Hepatic stellate cell (primary cell): ENCODE data around the gene C12orf75.
A peak's percentile ranks its signal among the peaks of the same experiment; 100 is the strongest.
"Not testable (repeated sequence)": the region's sequence is repeated elsewhere in the genome, so short reads cannot be mapped to it uniquely, and the experiment has no call there.

Source experiments
- DNase-seq: peaks from one replicate; pipeline ENCODE4 v3.0.0; 2011; ENCODE audit warnings: low spot score

C12orf75 gene

GRCh38 chr12:105336411-105336810, 5.9 kb downstream of the C12orf75 start:
- DNase-seq, result no peak

- DNase-seq, result no peak
Measured at GRCh38 chr12:105337391-105337790, 6.9 kb downstream of the C12orf75 start.

DNA sequence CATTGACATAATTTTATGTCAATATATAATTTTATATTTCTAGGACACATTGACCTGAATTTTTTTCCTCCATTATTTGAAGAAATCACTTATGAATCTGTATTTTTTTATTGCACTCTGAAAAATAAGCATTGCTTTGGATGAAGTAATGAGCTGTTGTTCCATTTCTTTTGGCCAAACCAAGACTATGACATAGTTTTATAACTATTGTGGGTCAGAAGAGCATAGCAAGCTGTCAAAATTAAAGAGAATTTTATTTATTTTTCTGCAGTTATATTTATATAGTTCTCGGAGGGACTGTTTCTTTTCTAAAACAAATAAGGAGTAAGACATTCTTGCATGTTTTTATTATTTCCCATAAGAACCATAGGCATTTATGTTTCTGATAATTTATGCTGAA, 8.5 kb downstream of the C12orf75 start:
- no peak for DNase-seq

- DNase-seq, result no peak
Measured at GRCh38 chr12:105341010-105341409, 10.5 kb downstream of the C12orf75 start.

- DNase-seq, result not testable (repeated sequence)
Measured at GRCh38 chr12:105341620-105342019, 11.1 kb downstream of the C12orf75 start.

- no peak for DNase-seq
Measured at GRCh38 chr12:105342464-105342863, 12.0 kb downstream of the C12orf75 start.

DNA sequence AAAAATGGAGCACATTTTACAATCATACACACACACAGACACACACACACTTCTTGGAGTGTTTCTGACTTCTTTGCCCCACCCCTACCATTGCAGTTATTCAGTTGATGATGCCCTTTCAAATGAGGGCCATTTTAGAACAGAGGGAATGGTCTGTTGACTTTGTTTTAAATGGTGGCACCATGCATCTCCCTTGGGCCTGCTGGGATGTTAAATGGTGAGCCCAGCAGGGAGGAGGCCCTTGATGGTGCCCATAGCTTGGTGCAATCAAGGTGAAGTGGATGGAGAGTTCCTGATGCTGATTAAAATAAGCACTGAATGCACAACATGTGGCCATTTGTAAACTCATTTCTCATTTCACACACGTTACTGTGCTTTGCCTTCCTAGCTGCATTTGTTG, 13.3 kb downstream of the C12orf75 start:
- DNase-seq, result no peak

- DNase-seq, result no peak
Measured at GRCh38 chr12:105347499-105347898, 17.0 kb downstream of the C12orf75 start.

DNA sequence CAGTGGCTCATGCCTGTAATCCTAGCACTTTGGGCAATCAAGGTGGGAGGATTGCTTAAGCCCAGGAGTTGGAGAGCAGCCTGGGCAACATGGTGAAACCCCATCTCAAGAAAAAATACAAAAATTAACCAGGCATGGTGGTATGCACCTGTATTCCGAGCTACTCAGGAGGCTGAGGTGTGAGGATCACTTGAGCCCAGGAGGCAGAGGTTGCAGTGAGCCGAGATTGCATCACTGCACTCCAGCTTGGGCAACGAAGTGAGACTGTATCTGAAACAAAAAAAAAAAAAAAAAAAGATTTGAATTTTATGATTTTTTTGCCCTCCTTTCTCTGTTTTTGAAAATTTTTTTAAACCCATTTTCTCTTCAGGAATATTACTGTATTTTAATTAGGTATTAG, 17.7 kb downstream of the C12orf75 start:
- DNase-seq, result no peak

- DNase-seq, result no peak
Measured at GRCh38 chr12:105348561-105348960, 18.1 kb downstream of the C12orf75 start.

- DNase-seq, result no peak
Measured at GRCh38 chr12:105349138-105349537, 18.6 kb downstream of the C12orf75 start.

DNA sequence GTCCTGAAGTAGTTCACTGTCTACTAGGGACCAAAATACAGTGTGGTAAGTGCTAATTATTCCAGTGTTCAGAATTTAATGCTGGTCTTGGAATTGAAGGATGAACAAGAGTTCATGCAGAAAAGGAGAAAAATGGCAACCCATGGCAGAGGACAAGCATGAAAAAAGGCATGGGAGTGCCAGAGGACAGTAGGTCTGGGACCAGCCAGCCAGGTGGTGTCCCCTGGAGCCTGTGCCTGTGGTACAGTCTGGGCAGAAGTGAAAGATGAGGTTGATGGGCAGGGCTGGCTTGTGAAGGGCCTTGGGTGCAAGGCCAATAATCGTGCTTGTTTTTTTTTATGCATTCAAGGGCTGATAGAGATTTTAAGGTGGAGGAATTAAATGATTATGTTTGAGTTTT, 21.0 kb downstream of the C12orf75 start:
- DNase-seq, result no peak

DNA sequence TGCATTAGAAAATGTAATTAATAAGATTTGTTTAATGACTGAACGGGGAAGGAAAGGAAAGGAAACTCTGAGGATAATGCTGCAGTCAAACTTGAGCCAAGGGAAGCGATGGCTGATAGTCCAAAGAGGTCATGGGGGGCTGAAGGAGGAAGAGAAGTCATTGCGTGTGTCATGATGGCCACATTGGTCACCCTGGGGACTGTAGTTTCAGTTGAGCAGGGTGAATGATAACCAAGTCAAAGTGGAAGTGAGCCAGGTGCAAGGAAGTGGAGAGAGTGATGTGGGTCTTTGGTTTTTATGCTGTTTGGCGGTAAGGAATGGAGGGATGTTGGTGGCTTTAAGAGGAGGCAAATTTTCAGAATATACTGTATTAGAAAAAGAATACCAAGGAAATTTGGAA, 21.6 kb downstream of the C12orf75 start:
- no peak for DNase-seq

DNA sequence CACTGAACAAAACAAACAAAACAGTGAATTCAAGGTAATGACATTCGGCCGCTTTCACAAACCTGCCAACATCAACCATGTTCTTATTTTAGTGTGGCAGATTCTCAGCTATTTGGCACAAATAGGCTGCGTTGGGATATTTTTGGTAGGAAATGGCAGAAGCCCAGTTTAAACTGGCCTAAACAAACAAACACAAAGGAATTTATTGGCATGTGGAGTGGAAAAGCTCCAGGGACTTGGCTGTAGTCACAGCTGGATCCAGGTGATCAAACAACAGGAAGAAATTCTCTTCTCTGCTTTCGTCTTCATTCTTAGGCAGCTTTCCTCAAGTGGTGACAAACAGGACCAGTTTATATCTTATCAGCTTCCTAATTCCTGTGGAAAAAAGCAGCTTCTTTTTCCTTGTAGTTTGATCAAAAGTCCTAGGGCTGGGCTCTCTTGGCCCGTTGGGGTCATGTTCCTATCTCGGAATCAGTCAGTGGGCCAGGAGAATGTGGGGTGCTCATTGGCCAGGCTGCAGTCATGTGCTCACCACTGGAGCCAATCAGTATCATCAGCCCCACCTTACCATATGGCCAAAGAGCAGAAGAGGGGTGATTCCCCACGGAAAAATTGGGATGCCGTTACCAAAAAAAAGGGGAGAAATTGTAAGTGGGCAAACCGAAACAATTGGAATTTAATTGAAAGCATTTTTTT, 22.6 kb downstream of the C12orf75 start:
- no peak for DNase-seq

DNA sequence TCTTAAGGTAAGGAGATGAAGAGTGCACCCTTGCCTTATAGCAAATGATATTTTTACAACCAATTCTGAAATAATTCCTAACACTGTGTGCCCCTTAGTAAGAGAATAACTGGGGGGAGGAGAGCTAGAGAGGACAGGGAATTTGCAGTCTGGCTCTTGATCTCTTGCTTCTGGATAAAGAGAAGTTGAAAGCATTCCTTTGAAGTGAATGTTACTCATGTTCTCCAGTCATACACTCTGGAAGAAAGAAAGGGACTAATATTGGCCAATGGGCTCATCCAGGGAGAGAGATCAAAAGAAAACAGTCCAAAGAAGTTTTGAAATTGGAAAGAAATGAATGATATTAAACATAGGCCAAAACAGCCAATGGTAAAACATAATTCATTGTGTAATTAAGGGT, 25.3 kb downstream of the C12orf75 start:
- DNase-seq, result no peak

- DNase-seq, result no peak
Measured at GRCh38 chr12:105357162-105357691, 26.7 kb downstream of the C12orf75 start.

DNA sequence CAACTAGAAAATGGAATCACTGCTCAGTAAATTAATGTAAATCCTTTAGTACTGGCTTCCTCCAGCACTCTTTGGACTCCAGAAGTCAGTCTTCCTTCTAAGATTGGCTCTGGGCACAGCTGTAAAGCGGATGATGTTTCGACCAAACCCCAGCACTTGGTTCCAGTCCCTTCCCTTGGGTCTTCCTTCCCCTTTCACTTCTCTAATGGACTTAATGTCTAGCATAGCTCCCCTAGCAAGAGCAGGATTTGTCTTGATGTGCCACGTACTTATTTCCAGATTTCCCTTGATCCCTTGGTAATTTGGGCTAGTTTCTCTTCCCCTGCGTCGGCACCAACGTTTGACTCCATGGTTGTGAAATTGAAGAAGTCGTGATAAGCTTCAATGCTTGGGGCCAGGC, 28.3 kb downstream of the C12orf75 start:
- no peak for DNase-seq

- no peak for DNase-seq
Measured at GRCh38 chr12:105359856-105360255, 29.4 kb downstream of the C12orf75 start.

DNA sequence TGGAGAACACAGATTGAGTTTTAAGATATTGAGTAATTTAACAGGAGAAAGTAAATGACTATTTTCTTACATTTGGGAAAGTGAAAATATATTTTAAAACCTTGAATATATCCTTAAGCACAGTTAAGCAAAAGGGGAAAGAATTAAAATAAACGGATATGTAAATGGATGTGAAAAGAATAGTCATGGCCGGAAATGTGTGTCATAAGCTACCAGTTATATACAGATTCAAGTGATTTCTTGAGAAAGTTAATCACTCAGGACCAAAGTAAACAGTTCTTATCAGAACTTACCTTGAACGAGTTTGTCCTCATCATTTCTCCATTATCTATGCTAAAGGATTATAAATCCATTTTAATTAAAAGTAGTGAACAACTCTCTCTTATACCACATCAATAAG, 33.4 kb downstream of the C12orf75 start:
- DNase-seq, result no peak

- no peak for DNase-seq
Measured at GRCh38 chr12:105365231-105365630, 34.7 kb downstream of the C12orf75 start.

- DNase-seq, result no peak
Measured at GRCh38 chr12:105368047-105368646, 37.7 kb downstream of the C12orf75 start.

DNA sequence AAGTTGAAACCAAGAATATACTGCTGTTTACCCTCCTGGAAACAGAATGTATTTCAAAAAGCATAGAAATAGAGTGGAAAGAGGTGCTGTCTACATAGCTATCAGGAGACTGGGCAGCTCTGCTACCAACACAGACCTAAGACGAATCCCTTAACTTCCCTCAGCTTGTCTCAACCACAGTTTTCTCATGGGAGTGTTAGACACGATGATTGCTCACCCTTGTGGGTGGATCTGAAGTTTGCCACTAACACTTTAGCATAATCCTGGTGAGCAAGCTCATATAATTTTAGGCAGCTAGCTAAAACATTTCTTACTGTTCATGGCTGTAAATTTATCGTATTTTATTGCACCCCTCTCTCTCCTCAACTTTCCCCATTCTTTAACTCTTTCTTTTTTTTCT, 38.5 kb downstream of the C12orf75 start:
- peak; percentile 58 for DNase-seq

GRCh38 chr12:105374303-105374702, 43.8 kb downstream of the C12orf75 start:
- no peak for DNase-seq

DNA sequence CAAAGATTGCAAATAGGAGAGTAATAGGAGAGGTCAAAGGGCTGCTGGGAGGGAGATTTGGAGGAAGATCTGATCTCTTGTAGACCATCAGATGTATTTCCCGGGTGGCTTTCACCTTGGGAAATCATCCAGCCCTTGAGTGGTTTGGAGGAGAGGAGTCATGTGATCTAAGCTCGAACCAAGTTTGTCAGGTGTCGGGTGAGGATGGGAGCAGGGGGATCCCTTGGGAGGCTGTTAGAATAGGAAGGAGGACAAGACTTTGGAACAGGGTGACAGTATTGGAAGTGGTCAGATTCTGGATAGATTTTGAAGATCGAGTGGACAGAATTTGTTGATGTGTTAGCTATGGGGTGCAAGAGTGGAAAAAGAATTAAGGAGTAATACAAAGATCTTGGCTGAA, 46.6 kb downstream of the C12orf75 start:
- no peak for DNase-seq
